GM19395 (cell line): Measurements from ENCODE around the gene EPS8L3.
"Not testable (repeated sequence)": the region's sequence is repeated elsewhere in the genome, so short reads cannot be mapped to it uniquely, and the experiment has no call there.

Experiments used
- ATAC-seq: cut with Tn5 transposase; IDR thresholded peaks from one replicate; pipeline ENCODE4 v1.9.1; 2021; ENCODE audit warnings: mild to moderate bottlenecking, moderate library complexity; ENCODE audit not compliant: unreplicated experiment

EPS8L3 gene

GRCh38 chr1:109781806-109782205 lies 18.1 kb upstream of the EPS8L3 start:
- ATAC-seq = no peak

GRCh38 chr1:109780982-109781381 lies 17.3 kb upstream of the EPS8L3 start:
- ATAC-seq = no peak

- no peak for ATAC-seq
Observed at GRCh38 chr1:109777980-109778625, 14.4 kb upstream of the EPS8L3 start.

GRCh38 chr1:109777436-109777835 lies 13.7 kb upstream of the EPS8L3 start:
- no peak for ATAC-seq

DNA sequence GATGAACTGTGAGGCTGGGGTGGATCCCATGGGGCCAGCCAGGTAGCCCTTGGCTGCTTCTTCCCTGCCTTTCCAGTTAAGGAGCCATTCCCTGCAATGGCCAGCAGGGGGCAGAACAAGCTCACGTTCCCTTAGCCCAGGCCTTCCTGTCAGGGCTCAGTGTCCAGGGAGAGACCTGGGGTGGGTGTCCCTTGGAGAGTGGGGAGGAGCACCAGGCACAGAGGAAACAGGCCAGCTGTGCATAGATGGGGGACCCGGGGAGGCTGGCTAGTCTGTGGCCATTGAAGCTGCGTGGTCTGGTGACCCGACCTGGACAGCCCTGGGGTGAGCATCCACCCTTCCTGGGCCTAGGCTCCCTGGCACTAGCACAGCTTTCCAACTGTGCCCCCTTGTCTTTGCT lies 13.2 kb upstream of the EPS8L3 start:
- ATAC-seq = peak; percentile 74

DNA sequence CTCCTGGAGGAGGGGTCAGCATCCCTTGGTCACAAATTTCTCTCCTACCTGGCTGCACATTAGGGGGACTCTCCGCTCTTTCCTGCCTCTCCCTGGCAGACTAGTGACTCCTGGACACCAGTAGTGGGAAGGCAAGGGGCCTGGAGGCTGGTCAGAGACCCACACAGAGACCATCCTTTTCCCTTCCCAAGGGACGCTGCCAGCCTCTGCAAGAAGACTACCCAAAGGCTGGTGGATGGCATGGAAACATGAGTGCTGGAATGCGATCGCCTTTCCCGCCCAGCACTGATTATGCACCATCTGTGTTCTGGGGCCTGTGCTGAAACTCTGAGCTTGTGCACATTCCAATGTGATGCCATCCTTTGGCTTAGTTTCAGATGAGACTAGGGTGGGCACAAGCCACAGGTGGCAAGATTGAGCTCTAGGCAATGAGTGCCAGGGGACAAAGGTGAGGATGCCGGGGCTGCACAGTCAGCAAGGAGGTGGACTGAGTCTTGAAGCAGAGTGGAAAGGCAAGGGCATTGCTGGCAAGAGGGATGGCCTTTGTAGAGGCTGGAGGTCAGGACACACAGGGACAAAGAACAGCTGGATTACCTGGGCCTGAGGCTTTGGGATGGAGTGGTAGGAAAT lies 12.6 kb upstream of the EPS8L3 start:
- no peak for ATAC-seq

DNA sequence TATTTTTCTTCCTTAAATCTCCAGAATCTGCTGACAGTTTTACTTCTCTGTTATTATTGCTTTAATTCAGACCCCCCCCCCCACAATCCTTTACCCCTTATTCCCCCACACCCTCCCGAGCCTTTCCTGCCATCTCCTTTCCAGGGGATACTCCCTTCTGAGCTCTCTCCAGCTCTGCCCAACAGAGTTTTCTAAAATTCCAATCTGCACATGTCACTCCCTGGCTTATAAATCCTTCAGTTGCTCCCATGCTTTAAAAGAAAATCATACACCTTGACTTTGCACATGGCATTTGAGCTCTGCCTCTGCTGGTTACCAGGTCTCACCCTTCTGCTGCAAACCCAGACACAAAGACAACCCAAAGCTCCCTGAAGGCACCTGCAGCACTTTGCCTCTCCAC lies 11.7 kb upstream of the EPS8L3 start:
- no peak for ATAC-seq

DNA sequence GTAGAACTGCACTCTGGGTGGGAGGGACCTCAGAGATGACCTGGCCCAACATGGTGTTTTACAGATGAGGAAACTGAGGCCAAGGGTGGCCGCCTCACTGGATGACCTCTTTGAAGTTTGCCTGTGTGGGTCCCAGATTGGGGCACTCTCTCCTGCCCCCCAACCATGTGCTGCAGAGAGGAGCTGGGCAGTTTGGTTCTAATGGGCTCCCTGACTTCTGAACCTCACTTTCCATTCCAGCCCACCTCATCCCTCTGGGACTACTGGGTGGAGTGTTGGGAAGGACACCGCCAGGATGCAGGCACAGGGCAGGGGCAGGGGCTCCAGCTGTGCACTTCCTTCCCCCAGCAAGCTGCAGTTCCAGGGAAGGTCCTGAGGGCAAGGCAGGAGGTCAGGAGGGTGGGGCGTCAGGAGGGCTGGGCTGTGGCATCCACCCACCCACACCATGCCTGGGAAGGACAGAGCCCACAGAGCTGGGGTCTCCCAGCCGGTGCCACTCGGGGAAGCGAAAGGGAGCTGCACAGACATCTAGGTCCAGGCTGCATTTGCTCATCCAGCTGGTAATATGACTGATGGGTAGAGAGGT lies 10.3 kb upstream of the EPS8L3 start:
- no peak for ATAC-seq

GRCh38 chr1:109773203-109773899 lies 9.6 kb upstream of the EPS8L3 start:
- peak; percentile 74 for ATAC-seq

- ATAC-seq = no peak
Observed at GRCh38 chr1:109772658-109773202, 9.0 kb upstream of the EPS8L3 start.

DNA sequence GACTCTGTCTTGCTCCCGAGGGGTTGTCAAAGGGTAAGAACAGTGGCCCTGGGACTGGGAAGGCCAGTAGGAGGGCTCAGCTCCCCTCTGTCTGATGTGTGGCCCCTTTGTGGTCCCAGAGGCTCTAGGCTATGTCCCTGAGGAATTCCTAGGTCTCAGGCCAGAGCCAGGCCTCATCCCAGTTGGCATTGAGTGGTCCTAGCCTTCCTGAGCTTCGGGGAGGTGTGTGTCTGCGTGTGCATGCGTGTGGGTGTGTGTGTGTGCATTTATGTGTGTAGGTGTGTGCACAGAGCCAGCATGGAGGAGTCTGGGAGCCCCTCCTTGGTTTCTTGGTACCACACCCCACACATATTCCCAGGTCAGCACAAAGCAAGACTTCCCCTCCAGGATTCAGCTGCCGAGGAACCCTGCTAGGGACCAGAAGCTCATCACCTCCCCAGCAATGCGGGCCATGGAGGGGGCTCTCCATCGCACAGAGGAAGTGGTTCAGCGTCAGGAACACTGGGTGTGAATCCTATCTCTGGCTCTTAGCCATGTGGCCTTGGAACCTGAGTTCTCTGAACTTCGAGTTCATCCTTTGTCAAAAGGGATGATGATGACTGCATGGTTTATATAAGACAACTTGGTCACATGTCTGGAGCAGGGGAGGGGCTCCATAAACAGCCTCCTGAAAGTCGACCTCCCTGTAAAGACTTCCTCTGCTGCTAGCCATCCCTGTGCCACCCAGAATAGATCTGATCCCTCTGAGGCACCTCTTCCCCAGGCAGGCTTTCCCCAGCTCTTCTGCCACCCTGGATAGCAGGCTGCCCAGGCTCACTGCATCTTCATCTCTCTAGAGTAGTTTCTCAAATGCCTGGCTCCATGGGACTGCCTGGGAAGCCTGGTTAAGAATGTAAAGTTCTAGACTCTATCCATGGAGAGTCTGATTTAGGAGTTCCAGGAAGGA lies 8.3 kb upstream of the EPS8L3 start:
- no peak for ATAC-seq

- ATAC-seq = no peak
Observed at GRCh38 chr1:109770331-109771095, 6.8 kb upstream of the EPS8L3 start.

DNA sequence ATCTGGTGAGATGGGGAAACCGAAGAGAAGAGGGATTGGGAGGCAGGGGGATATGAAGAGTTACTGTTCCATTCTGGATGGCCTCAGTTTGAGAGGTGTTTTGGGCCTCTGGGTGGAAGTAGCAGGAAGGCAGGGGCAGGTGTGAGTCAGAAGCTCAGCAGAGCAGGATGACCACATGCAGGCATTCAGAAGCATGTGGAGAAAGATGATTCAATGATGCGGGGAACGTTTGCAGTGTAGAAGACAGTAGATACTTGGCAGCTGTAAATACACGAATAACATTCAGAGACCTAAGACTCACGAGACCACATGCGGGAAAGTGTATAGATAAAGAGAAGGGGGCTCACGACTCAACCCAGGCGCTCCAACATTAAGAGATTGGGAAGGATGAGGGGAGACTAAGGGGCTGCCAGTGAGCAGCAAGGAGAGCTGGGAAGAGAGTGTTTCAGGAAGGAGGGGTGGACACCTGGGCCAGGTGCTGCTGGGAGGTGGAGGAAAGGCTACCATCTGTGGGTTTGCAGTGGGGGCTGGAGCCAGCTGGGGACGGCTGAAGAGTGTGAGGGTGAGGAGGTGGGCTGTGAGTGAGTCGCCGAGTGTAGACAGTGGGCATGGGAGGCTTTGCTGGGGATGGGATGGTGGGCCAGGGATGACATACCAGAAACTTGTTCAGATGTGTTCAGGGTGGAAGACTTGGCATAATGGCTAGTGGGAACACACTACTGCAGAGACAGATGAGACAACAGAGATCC lies 5.8 kb upstream of the EPS8L3 start:
- ATAC-seq = no peak

DNA sequence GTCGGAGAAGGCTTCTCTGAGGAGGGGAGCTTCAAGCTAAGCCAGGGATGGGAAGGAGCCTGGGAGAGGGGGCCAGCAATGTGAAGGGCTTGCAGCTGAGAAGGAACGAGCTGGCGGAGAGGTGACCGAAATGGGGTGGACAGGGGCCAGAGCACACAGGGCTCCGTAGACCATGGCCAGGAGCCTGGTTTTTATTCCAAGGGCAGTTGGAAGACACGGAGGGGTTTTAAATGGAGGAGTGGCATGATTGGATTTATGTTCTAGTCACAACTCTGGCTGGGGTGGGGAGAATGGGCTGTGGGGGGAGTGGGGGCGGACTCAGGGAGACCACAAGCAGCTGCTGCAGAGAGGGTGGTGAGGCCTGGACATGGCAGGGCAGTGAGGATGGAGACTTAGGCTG lies 5.1 kb upstream of the EPS8L3 start:
- ATAC-seq = no peak

DNA sequence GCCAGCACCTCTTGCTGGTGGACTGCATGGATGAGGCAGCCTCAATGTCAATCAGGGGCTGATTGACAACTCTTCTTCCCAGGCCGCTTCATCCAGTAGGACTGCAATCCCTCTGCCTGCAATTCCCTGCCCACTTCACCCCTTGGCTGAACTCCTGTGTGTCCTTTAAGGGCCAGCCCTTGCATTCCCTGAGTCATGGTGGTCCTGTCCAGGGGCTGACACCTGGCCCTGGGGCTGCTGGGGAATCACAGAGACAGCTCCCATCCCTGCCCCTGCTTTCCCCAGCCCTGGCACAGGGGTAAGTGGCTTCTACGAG lies 4.6 kb upstream of the EPS8L3 start:
- ATAC-seq = no peak

- ATAC-seq = no peak
Observed at GRCh38 chr1:109767637-109768334, 4.1 kb upstream of the EPS8L3 start.

DNA sequence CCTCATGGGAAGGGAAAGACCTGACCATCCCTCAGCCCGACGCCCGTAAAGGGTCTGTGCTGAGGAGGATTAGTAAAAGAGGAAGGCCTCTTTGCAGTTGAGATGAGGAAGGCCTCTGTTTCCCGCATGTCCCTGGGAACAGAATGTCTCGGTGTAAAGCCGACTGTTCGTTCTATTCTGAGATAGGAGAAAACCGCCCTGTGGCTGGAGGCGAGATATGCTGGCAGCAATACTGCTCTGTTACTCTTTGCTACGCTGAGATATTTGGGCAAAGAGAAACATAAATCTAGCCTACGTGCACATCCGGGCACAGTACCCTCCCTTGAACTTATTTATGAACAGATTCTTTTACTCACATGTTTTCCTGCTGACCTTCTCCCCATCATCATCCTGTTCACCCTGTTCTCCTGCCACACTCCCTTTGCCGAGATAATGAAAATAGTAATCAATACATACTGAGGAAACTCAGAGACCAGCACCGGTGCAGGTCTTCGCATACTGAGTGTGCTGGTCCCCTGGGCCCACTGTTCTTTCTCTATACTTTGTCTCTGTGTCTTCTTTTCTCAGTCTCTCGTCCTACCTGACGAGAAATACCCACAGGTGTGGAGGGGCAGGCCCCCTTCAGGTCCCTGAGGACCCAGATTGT lies 3.4 kb upstream of the EPS8L3 start:
- ATAC-seq = not testable (repeated sequence)
